ENCODE measurements around the gene TRIM9. TPM values are rescaled to one million over a fixed set of nuclear protein-coding genes. Genes with fewer than 3 reads are reported as not detected.

Gene TRIM9
- total RNA-seq, 4 donors from 2014 or later = 0.56 to 2.6 (median 1.8) TPM

- intact Hi-C loops (cut with DNase I) = no loop called here
- Histone ChIP-seq H3K27ac (no peak overlapping the region), H3K4me1 (peaks cover 14 to 16% of the 10 kb centered on the region in 2 donors), H3K9me3 (no peaks in the 10 kb centered on the region), H3K4me3 (replicated peaks in 1 of 3) (peak overlapping the region in 1 of 3 donors; percentile 52), H3K27me3 (peaks cover 11% of the 10 kb centered on the region), H3K36me3 (no peaks in the 10 kb centered on the region)
- DNase-seq = no peak
- 3 to 4% methylated on average over 8 to 9 of the region's 46 CpGs for WGBS, 2 donors
- TF ChIP-seq POLR2A (IDR thresholded peaks at IDR 0.05) = no peak
- no peak for TF ChIP-seq CTCF (IDR thresholded peaks at IDR 0.05)
Observed at GRCh38 chr14:51094282-51094821, 553 bp downstream of the TRIM9 start.

GRCh38 chr14:51093371-51094281 lies 1.3 kb downstream of the TRIM9 start:
- Histone ChIP-seq H3K4me3 (replicated peaks in 1 of 3) (peak overlapping the region in 1 of 3 donors; percentile 52), H3K36me3 (no peaks in the 10 kb centered on the region), H3K27me3 (peaks cover 11% of the 10 kb centered on the region), H3K4me1 (peaks cover 14 to 16% of the 10 kb centered on the region in 2 donors), H3K9me3 (no peaks in the 10 kb centered on the region), H3K27ac (no peak overlapping the region)
- no peak for TF ChIP-seq POLR2A (IDR thresholded peaks at IDR 0.05)
- TF ChIP-seq CTCF (IDR thresholded peaks at IDR 0.05) = peak in 1 of 6 experiments; percentile 13
- 10 to 16% methylated on average over 14 to 49 of the region's 68 CpGs for WGBS, 2 donors
- peak; percentile 1 to 7 for DNase-seq
- intact Hi-C loops (cut with DNase I) = no loop called here

GRCh38 chr14:51092965-51093364 lies 1.9 kb downstream of the TRIM9 start:
- no peak overlapping the region for H3K4me3 ChIP-seq (replicated peaks in 1 of 3)
- H3K36me3 ChIP-seq = no peaks in the 10 kb centered on the region
- TF ChIP-seq POLR2A (IDR thresholded peaks at IDR 0.05) (no peak), CTCF (IDR thresholded peaks at IDR 0.05) (no peak)
- H3K4me1 ChIP-seq = peaks cover 14 to 16% of the 10 kb centered on the region in 2 donors
- intact Hi-C loops (cut with DNase I) = no loop called here
- no peaks in the 10 kb centered on the region for H3K9me3 ChIP-seq
- no peak for DNase-seq
- no peak overlapping the region for H3K27ac ChIP-seq
- H3K27me3 ChIP-seq = peaks cover 11% of the 10 kb centered on the region
- WGBS, 2 donors = 71 to 77% methylated on average over 7 of the region's 7 CpGs

- 91 to 98% methylated on average over 1 of the region's 1 CpG for WGBS, 2 donors
- no peak for DNase-seq
- Histone ChIP-seq H3K9me3 (no peaks in the 10 kb centered on the region), H3K4me3 (replicated peaks in 1 of 3) (no peak overlapping the region), H3K27me3 (peaks cover 8% of the 10 kb centered on the region), H3K4me1 (peaks cover 9 to 10% of the 10 kb centered on the region in 2 donors), H3K36me3 (no peaks in the 10 kb centered on the region), H3K27ac (no peak overlapping the region)
- TF ChIP-seq POLR2A (IDR thresholded peaks at IDR 0.05) (no peak), CTCF (IDR thresholded peaks at IDR 0.05) (no peak)
- intact Hi-C loops (cut with DNase I) = no loop called here
Observed at GRCh38 chr14:51089278-51089677, 5.6 kb downstream of the TRIM9 start.

GRCh38 chr14:51087031-51087441 lies 7.9 kb downstream of the TRIM9 start:
- TF ChIP-seq CTCF (IDR thresholded peaks at IDR 0.05) (no peak), POLR2A (IDR thresholded peaks at IDR 0.05) (no peak)
- Histone ChIP-seq H3K27ac (no peak overlapping the region), H3K9me3 (no peaks in the 10 kb centered on the region), H3K27me3 (no peaks in the 10 kb centered on the region), H3K4me1 (no peaks in the 10 kb centered on the region), H3K36me3 (no peaks in the 10 kb centered on the region), H3K4me3 (replicated peaks in 1 of 3) (no peak overlapping the region)
- DNase-seq = no peak
- 91 to 94% methylated on average over 3 of the region's 3 CpGs for WGBS, 2 donors
- intact Hi-C loops (cut with DNase I) = no loop called here

Data from thyroid gland (tissue), 4 donors.